Subcutaneous abdominal adipose tissue (tissue), 5 donors: Measurements from ENCODE around the gene SRPRB.

Experiments
- H3K27ac ChIP-seq: one replicate; pipeline ENCODE4 v1.7.0; 2013; ENCODE audit warnings: low read depth, mild to moderate bottlenecking, inconsistent platforms, low read length, moderate library complexity
- H3K27me3 ChIP-seq, 5 donors: one replicate each; pipeline ENCODE4 v1.7.0; 2013; ENCODE audit warnings: low read length in 5 of 5, inconsistent platforms in 1 of 5; ENCODE audit not compliant: control insufficient read depth in 5 of 5, insufficient read depth in 4 of 5
- H3K36me3 ChIP-seq, 5 donors: one replicate each; pipeline ENCODE4 v1.7.0; 2013; ENCODE audit warnings: low read length in 5 of 5; ENCODE audit not compliant: control insufficient read depth in 5 of 5, insufficient read depth in 5 of 5
- H3K4me1 ChIP-seq, 5 donors: one replicate each; pipeline ENCODE4 v1.7.0; 2013; ENCODE audit warnings: low read length in 5 of 5, mild to moderate bottlenecking in 3 of 5, moderate library complexity in 1 of 5; ENCODE audit not compliant: control insufficient read depth in 5 of 5, insufficient read depth in 5 of 5
- H3K4me3 ChIP-seq, 5 donors: one replicate each; pipeline ENCODE4 v1.7.0; 2013; ENCODE audit warnings: low read length in 5 of 5, low read depth in 1 of 5
- H3K9ac ChIP-seq, 5 donors: one replicate each; pipeline ENCODE4 v1.7.0; 2013; ENCODE audit warnings: low read length in 5 of 5, mild to moderate bottlenecking in 4 of 5, moderate library complexity in 3 of 5
- H3K9me3 ChIP-seq, 5 donors: one replicate each; pipeline ENCODE4 v1.7.0; 2013; ENCODE audit warnings: low read length in 5 of 5; ENCODE audit not compliant: control insufficient read depth in 5 of 5
- donor health status: healthy.
- donor health status: healthy.
- donor health status: healthy.
- donor health status: healthy.
- donor health status: healthy.

Gene SRPRB

DNA sequence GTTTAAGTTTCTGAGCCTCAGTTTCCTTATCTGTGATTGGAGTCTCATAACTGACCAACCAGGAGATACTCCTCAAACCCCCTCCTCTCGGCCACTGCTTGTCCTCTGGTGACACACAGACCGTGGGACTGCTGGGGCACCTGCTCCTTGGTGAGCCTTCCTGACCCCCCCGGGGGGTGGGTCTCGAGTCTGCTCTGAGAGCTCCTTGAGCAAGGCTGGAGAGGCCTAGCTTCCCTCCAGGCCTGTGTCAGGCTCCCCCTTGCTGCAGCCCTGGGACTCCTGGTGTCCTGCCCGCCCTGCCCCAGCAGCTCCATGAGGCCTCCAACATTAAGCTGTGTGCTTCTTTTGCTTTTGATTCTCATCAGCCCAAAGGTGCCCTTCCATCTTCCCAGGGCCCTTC lies 27.7 kb downstream of the SRPRB start:
- Histone ChIP-seq H3K4me1 (no peaks in the 10 kb centered on the region), H3K27ac (no peak overlapping the region), H3K36me3 (peaks cover 0 to 38% (median 14%) of the 10 kb centered on the region in 5 donors), H3K9me3 (no peaks in the 10 kb centered on the region), H3K4me3 (no peak overlapping the region), H3K27me3 (no peaks in the 10 kb centered on the region), H3K9ac (no peak overlapping the region)

DNA sequence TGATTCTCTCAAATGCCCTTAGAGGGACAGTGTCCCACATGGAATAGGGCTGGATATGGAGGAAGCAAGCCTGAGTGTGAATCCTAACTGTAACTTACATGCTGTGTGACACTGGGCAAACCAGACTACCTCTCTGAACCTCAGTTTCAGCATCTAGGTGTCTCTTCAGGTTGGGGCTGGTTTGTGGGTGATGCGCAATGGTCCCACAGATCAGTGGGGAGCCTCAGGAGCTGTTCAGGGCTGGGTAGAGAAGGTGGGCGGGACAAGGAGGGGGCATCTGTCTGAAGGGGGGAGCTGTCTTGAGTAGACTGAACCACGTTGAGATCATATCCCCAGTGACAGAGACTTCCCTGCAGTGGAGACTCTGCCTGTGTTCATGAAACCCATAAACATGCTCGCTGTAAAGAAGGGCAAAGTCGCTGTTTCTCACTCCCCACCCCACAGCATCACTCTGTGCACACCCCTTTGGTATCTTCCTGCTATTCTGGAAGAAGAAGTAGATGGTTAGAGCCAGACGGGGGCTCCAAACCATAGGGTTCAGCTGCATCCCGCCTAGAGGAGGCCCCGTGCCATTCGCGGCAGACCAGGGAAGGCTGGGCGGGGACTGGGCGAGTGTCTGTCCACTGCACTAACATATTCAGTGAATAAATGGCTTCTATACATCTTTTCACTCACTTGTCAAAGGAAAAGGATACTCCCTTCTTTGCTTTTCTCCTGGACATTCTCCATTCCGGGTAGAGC lies 28.4 kb downstream of the SRPRB start:
- peaks cover 0 to 43% (median 18%) of the 10 kb centered on the region in 5 donors for H3K36me3 ChIP-seq

DNA sequence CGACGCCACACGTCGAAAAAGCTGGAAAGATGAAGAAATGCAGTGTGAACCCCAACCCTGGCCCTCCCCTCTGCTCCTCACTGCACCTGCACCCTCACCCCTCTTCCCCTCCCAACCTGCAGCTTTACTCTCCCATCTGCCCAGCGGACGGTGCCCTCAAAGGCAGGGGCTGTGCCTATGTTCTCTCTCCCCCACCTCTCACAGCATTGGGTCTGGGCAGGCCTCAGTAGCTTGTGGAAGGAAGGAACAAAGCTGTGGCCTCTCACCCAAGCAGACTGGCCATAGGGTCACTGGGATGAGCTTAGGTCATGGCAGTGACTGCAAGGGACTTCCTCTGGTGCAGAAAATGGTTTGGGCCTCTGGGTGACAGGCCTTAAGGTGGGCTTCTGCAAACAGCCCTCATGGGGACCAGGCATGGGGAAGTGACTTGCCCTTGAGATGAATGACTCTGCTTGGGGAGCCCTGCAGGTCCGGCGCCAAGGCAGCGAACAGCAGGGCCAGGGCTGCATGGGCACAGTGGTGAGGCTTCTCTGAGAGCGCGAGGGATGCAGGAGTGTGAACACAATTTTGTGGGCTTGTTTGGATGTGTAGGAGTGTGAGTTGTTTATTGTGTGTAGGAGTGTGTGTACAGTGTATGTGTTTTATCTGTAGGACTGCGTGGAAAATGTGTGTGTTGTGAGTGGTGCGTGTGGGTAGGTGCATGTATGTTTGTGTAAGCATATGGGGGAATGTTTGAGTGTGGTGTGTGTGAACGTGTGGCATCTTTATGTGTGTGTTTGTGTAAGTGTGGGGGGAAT lies 29.2 kb downstream of the SRPRB start:
- H3K27ac ChIP-seq, result no peak overlapping the region
- no peaks in the 10 kb centered on the region for H3K27me3 ChIP-seq
- peaks cover 0 to 47% (median 23%) of the 10 kb centered on the region in 5 donors for H3K36me3 ChIP-seq
- H3K9me3 ChIP-seq, result no peaks in the 10 kb centered on the region
- no peak overlapping the region for H3K4me3 ChIP-seq
- no peaks in the 10 kb centered on the region for H3K4me1 ChIP-seq
- no peak overlapping the region for H3K9ac ChIP-seq

More for the DNA sequence above, 28.4 kb downstream of the SRPRB start:
- Histone ChIP-seq H3K9me3 (no peaks in the 10 kb centered on the region), H3K27me3 (no peaks in the 10 kb centered on the region), H3K4me1 (no peaks in the 10 kb centered on the region), H3K9ac (no peak overlapping the region), H3K4me3 (no peak overlapping the region), H3K27ac (no peak overlapping the region)

DNA sequence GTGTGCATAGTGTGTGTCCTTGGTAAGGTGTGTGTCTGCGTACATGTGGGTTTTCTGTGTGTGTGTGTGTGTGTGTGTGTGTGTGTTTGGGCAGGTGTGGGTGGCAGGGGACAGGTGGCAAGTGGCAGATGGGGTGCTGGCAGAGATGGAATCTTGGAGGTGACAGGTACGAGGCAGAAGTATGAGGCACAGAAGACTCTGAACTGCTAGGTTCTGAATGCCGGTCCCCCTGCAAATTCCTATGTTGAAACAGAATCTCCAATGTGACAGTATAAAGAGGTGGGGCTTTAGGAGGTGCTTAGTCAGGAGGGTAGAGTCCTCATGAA lies 29.8 kb downstream of the SRPRB start:
- Histone ChIP-seq H3K9me3 (no peaks in the 10 kb centered on the region), H3K27me3 (no peaks in the 10 kb centered on the region), H3K9ac (no peak overlapping the region), H3K4me3 (no peak overlapping the region), H3K4me1 (no peaks in the 10 kb centered on the region), H3K27ac (no peak overlapping the region), H3K36me3 (peaks cover 0 to 47% (median 26%) of the 10 kb centered on the region in 5 donors)

DNA sequence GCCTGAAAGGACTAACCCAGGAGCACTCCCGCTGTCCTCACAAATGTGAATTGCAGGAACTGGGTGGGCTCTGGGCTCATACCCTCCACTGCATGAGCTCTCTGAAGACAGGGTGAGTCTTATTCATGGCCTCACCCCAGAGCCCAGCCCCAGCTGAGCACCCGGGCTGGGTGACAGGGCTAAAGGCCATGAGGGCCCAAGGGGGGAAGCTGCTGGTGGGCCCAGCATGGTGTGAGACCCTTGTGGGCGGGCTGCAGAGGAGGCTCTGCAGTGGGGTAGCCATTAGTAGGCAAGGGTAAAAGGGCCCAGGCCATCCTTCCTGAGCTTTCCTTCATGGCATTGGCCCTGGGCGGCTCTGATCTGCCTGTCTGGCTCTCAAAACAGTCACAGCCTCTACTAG lies 30.3 kb downstream of the SRPRB start:
- Histone ChIP-seq H3K36me3 (peaks cover 0 to 50% (median 28%) of the 10 kb centered on the region in 5 donors), H3K4me1 (no peaks in the 10 kb centered on the region), H3K27ac (no peak overlapping the region), H3K9me3 (no peaks in the 10 kb centered on the region), H3K27me3 (no peaks in the 10 kb centered on the region), H3K9ac (no peak overlapping the region), H3K4me3 (no peak overlapping the region)

DNA sequence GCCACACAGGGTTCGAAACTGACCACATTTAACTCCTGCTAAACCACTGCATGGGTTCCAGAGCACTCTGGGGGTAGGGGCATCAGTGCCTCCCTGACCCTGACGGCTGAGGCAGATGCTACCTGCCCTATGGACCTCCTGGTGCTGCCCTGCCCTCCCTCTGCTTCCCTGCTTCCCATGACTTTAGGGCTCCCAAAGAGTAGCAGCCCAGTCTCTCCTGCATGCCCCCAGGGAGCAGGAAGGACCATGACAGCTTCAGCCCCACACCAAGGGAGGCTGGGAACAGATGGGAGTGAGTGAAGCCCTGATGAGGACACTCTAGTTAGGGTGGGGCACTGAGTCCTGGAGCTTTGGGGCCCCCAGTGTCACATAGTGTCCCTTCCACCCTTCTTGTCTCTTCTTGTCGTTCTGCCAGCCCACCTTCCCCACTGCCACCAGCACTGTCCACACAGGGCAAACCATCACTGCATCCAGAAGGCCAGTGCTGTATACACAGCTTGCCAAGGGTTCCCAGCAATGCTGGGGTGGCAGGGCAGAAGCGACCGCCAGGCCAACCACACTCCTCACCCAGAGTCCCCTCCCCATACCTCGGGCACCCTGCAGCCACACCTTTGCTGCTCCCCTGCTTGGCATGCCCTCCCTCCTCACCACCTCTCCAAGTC lies 31.0 kb downstream of the SRPRB start:
- H3K9me3 ChIP-seq, result no peaks in the 10 kb centered on the region
- H3K27ac ChIP-seq, result no peak overlapping the region
- peaks cover 0 to 53% (median 30%) of the 10 kb centered on the region in 5 donors for H3K36me3 ChIP-seq
- H3K9ac ChIP-seq, result no peak overlapping the region
- H3K4me3 ChIP-seq, result no peak overlapping the region
- H3K4me1 ChIP-seq, result no peaks in the 10 kb centered on the region
- no peaks in the 10 kb centered on the region for H3K27me3 ChIP-seq

DNA sequence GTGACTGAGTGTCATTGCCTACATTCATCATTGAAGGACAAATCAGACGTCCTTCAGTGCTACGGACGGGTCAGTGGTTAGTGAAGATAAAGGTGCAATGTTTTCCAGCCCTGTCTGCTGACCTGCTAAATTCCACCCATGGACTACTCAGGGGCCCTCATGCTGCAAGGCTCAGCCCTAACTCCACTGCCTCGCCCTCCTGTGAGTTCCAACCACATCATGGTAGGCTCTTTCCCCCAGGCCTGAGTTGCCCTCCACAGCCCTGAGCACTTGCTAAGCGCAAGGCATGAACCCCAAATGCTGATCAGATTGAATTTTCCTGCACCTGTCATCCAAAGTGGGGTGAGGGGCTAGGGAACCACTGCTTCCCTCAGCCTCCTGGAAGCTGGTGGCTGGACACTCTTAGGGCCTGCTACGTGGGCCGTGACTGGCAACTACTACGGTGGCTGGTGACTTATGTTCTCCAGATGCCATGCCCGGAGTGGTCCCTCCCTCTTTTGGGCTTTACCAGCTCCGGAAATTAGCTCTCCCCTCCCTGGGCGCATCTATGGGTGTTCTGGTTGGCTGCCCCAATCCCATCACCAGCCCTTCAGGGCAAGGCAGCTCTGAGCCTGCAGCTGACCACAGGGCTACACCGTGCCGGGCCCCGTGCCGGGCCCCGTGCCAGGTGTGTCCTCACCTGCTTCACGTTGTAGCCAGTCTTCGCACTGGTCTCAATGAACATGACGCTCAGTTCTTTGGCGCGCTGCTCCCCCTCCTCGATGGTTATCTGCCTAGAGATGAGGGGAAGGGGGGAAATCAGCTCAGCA lies 32.1 kb downstream of the SRPRB start:
- Histone ChIP-seq H3K9ac (no peak overlapping the region), H3K36me3 (peaks cover 0 to 52% (median 30%) of the 10 kb centered on the region in 5 donors), H3K4me1 (no peaks in the 10 kb centered on the region), H3K27me3 (no peaks in the 10 kb centered on the region), H3K9me3 (no peaks in the 10 kb centered on the region), H3K4me3 (no peak overlapping the region), H3K27ac (no peak overlapping the region)

DNA sequence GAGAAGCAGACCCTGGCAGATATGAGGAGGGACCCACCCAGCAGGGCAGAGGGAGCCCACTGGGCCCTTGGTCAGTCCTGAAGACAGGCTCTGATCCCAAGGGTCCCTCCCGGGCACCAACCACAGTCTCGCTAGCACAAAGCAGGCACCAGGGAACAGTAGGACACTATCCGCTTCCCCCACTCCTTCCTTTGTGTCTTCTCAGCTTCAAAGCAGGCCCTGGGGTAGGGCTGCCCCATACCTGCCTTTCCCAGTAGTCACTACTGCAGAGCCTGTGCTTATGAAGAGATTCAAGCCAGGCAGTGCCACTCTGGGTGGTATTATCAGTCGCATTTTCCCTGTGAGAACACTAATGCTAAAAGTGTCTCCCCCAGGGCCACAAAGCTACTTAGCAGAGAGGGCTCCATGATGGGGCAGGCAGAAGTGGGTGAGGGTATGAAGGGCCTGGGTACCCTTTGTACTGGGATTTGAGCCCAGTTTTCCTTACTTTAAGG lies 32.7 kb downstream of the SRPRB start:
- Histone ChIP-seq H3K4me3 (no peak overlapping the region), H3K27me3 (no peaks in the 10 kb centered on the region), H3K27ac (no peak overlapping the region), H3K4me1 (no peaks in the 10 kb centered on the region), H3K9me3 (no peaks in the 10 kb centered on the region), H3K9ac (no peak overlapping the region), H3K36me3 (peaks cover 0 to 45% (median 26%) of the 10 kb centered on the region in 5 donors)

DNA sequence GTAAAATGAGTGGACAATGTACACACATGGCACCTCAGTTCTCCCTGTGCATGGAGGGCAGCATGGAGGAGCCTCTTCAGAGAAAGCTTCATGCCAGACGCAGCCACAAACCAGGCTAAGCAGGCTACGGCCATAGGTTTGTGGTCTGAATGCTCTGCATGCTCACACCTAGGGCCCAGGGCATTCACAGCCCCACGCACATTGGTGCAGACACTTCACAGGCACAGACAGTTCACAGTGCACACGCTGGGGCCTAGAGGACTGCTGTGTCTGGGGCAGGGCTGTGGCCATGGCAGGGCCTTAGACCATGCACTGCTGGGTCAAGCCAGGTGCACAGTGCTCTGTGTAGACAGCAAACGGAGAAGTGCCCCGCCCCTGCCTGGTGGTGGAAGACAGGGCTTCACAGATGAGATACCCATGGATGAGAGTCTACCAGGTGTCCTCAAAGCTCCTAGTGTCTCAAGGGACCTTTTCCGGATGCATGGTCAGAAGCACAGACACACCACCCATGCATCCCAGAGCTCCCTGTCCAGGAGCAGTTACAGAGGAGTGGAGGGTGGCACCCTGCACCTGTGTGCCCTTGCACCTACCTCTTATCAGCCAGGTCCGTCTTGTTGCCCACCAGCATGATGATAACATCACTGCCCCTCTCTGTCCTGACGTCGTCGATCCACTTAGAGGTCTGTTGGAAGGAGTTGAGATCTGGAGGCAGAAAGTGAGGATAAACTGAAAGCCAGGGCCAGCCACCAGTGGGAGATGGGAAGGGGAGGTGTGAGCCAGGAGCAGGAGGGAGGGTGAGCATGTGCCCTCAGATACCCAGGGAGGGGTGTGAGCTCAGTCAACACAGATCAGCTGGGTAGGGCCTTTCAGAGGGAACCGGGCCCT lies 33.5 kb downstream of the SRPRB start:
- H3K9ac ChIP-seq, result no peak overlapping the region
- H3K4me3 ChIP-seq, result no peak overlapping the region
- H3K36me3 ChIP-seq, result peaks cover 0 to 38% (median 21%) of the 10 kb centered on the region in 5 donors
- no peaks in the 10 kb centered on the region for H3K27me3 ChIP-seq
- H3K27ac ChIP-seq, result no peak overlapping the region
- no peaks in the 10 kb centered on the region for H3K9me3 ChIP-seq
- H3K4me1 ChIP-seq, result no peaks in the 10 kb centered on the region
